Mucosa of rectum (tissue), 2 donors: Measurements from ENCODE around the gene PHF21B.

Experiments
- H3K27ac ChIP-seq, 2 donors: one replicate each; pipeline ENCODE4 v1.7.0; 2013; ENCODE audit warnings: inconsistent platforms in 2 of 2, low read depth in 2 of 2, low read length in 2 of 2
- H3K27me3 ChIP-seq, 2 donors: one replicate each; pipeline ENCODE4 v1.7.0; 2013; ENCODE audit warnings: low read length in 2 of 2; ENCODE audit not compliant: control insufficient read depth in 2 of 2, insufficient read depth in 2 of 2
- H3K36me3 ChIP-seq, 2 donors: one replicate each; pipeline ENCODE4 v1.7.0; 2013; ENCODE audit warnings: low read length in 2 of 2; ENCODE audit not compliant: control insufficient read depth in 2 of 2, insufficient read depth in 2 of 2
- H3K4me1 ChIP-seq, 2 donors: one replicate each; pipeline ENCODE4 v1.7.0; 2013; ENCODE audit warnings: low read length in 2 of 2, mild to moderate bottlenecking in 1 of 2; ENCODE audit not compliant: control insufficient read depth in 2 of 2, insufficient read depth in 2 of 2
- H3K4me3 ChIP-seq, 2 donors: one replicate each; pipeline ENCODE4 v1.7.0; 2013; ENCODE audit warnings: low read length in 2 of 2
- H3K9ac ChIP-seq, 2 donors: one replicate each; pipeline ENCODE4 v1.7.0; 2013; ENCODE audit warnings: low read length in 2 of 2, low read depth in 1 of 2, mild to moderate bottlenecking in 1 of 2
- H3K9me3 ChIP-seq, 2 donors: one replicate each; pipeline ENCODE4 v1.7.0; 2013; ENCODE audit warnings: low read length in 2 of 2; ENCODE audit not compliant: control insufficient read depth in 2 of 2
- donor health status: healthy.
- donor health status: Normal muscosa, but diverticular disease.

Gene PHF21B

DNA sequence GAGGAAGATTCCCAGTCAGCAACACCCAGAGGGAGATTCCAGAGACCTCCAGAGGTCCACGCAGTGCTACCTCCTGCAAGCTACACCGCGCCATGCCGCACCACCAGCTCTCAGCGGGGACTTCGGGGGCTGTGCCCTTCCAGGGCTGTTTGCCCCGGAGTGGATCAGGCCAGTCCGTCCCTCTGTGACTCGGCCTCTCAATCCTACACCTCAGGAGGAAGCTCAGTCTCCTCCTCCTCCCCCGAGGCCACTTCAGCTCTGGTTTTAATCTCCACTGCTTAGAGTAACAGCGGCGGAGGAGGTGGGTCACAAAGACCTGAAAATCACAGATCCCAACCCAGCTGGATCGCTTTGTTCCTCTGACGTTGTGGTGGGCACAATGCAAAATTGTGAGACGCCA lies 68.6 kb downstream of the PHF21B start:
- H3K9me3 ChIP-seq = no peaks in the 10 kb centered on the region
- H3K4me1 ChIP-seq = no peaks in the 10 kb centered on the region
- no peak overlapping the region for H3K4me3 ChIP-seq
- H3K9ac ChIP-seq = no peak overlapping the region
- no peaks in the 10 kb centered on the region for H3K27me3 ChIP-seq
- H3K36me3 ChIP-seq = no peaks in the 10 kb centered on the region
- H3K27ac ChIP-seq = no peak overlapping the region

DNA sequence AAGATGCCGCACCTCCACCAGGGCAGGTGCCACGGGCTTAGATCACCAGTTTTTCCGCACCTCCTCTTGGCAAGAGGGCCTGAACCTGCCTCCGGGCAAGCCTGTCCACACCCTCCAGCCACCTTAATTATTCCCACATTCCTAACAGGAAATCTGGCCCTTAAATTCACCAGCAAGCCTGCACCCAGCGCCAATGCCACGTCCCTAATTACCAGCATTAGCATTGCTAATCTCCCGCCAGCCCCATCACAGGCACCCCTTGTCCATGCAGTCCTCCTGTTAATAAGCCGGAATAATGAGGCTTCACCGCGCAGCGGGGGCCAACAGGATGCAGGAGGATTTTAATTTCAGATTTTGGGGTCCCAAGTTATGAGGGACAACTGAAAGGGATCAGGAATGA lies 69.7 kb downstream of the PHF21B start:
- Histone ChIP-seq H3K4me3 (no peak overlapping the region), H3K9me3 (no peaks in the 10 kb centered on the region), H3K27me3 (no peaks in the 10 kb centered on the region), H3K4me1 (no peaks in the 10 kb centered on the region), H3K9ac (no peak overlapping the region), H3K27ac (no peak overlapping the region), H3K36me3 (no peaks in the 10 kb centered on the region)

DNA sequence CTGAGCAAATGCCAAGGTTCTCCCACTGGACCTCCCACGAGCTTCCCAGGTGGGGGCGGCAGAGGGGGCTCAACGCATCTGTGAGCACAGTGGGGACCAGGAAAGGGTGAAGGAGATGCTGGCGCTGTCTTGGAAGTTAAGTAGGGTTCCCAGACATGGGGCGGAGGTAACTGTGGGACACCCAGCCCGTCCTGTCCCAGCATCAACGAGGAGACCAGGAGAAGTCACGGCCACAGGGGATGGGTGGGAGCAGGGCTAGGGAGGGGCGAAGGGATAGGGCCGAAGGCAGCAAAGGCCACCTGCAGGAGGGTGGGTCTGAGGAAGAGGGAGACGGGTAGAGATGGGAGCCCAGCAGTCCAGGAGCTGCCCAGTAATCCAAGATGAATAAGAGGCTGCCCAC lies 70.4 kb downstream of the PHF21B start:
- H3K4me1 ChIP-seq = no peaks in the 10 kb centered on the region
- no peak overlapping the region for H3K9ac ChIP-seq
- H3K9me3 ChIP-seq = no peaks in the 10 kb centered on the region
- H3K36me3 ChIP-seq = no peaks in the 10 kb centered on the region
- no peaks in the 10 kb centered on the region for H3K27me3 ChIP-seq
- H3K27ac ChIP-seq = no peak overlapping the region
- no peak overlapping the region for H3K4me3 ChIP-seq

GRCh38 chr22:44938886-44939285 lies 70.9 kb downstream of the PHF21B start:
- no peaks in the 10 kb centered on the region for H3K4me1 ChIP-seq
- no peaks in the 10 kb centered on the region for H3K27me3 ChIP-seq
- no peak overlapping the region for H3K27ac ChIP-seq
- no peak overlapping the region for H3K9ac ChIP-seq
- no peaks in the 10 kb centered on the region for H3K9me3 ChIP-seq
- no peaks in the 10 kb centered on the region for H3K36me3 ChIP-seq
- no peak overlapping the region for H3K4me3 ChIP-seq

- Histone ChIP-seq H3K27ac (no peak overlapping the region), H3K9ac (no peak overlapping the region), H3K27me3 (no peaks in the 10 kb centered on the region), H3K36me3 (no peaks in the 10 kb centered on the region), H3K9me3 (no peaks in the 10 kb centered on the region), H3K4me3 (no peak overlapping the region), H3K4me1 (no peaks in the 10 kb centered on the region)
Observed at GRCh38 chr22:44937216-44937615, 72.6 kb downstream of the PHF21B start.

DNA sequence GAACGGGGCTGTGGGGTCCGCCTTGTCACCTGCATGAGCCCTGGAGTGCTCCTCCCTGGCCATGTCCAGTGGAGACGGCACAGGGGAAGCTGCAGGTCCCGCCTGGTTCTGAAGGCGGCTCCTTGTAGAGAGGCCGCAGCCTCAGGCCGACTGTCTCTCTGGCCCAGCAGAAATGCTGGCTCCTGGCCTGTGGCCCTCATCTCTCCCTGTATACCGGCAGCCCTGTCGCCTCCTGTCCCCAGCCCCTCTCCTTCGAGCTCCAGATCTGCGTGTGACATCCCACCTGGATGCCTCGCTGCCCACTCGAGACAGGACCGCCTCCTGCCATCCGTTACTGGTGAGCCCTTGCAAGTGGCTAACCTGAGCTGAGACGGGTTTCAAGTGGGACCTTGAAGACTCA lies 73.6 kb downstream of the PHF21B start:
- Histone ChIP-seq H3K27me3 (no peaks in the 10 kb centered on the region), H3K9me3 (no peaks in the 10 kb centered on the region), H3K4me3 (no peak overlapping the region), H3K36me3 (no peaks in the 10 kb centered on the region), H3K9ac (no peak overlapping the region), H3K27ac (no peak overlapping the region), H3K4me1 (no peaks in the 10 kb centered on the region)

DNA sequence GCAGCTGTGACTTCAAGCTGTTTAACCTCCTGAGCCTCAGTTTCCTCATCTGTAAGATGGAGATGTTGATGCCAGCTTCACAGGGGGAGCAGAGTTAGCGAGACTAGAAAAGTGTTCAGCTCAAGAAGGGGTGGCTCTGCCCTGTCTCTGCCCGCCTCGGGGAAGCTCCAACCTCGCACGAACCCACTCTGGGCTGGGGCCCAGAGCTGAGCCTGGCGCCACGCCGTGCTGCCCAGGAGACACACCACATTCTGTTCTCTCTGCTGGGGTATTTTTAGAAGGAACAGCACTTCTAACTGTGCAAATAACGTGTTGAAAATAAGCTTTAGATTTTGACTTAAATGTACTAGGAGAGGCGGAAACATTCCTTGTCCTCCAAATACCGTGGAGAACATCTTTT lies 74.1 kb downstream of the PHF21B start:
- Histone ChIP-seq H3K9ac (no peak overlapping the region), H3K27ac (no peak overlapping the region), H3K9me3 (no peaks in the 10 kb centered on the region), H3K27me3 (no peaks in the 10 kb centered on the region), H3K4me3 (no peak overlapping the region), H3K4me1 (no peaks in the 10 kb centered on the region), H3K36me3 (no peaks in the 10 kb centered on the region)

GRCh38 chr22:44934454-44934735 lies 75.4 kb downstream of the PHF21B start:
- Histone ChIP-seq H3K4me3 (no peak overlapping the region), H3K9me3 (no peaks in the 10 kb centered on the region), H3K36me3 (no peaks in the 10 kb centered on the region), H3K27me3 (no peaks in the 10 kb centered on the region), H3K9ac (no peak overlapping the region), H3K4me1 (no peaks in the 10 kb centered on the region), H3K27ac (no peak overlapping the region)

DNA sequence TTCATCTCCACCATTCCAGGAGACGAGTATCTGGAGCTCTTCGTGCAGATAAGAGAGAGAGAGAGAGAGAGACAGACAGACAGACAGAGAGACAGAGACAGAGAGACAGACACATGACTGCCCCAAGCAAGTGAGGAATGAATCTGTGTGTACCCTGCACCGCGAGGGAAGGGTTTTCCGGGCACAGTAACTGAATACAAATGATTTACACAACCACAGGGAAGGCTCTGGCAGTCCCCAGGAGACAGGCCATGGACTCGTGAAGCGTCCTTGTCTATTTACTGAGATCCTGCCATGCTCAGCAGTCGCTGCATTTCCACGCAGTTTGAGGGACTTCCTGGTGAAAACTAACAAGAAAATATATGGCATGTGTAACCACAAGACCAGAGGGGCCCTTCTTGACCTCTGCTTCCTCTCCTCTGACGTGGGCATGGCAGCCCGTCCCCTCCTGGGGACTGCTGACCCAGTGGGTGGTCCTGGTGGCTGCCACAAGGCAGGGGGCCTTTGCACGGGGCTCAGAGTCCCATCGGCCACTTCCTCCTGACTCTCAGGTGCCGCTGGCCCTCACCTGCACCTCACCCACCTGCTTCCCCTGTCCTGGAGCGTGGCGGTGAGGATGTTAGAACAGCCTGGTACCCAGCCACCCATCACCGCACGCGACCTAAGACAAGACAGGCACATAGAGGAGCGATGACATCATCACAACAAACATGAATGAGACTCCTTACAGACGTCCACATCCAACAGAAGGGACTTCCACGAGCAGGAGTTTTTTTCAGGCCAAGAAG lies 75.9 kb downstream of the PHF21B start:
- Histone ChIP-seq H3K4me3 (no peak overlapping the region), H3K9me3 (no peaks in the 10 kb centered on the region), H3K27me3 (no peaks in the 10 kb centered on the region), H3K4me1 (no peaks in the 10 kb centered on the region), H3K36me3 (no peaks in the 10 kb centered on the region), H3K27ac (no peak overlapping the region), H3K9ac (no peak overlapping the region)

DNA sequence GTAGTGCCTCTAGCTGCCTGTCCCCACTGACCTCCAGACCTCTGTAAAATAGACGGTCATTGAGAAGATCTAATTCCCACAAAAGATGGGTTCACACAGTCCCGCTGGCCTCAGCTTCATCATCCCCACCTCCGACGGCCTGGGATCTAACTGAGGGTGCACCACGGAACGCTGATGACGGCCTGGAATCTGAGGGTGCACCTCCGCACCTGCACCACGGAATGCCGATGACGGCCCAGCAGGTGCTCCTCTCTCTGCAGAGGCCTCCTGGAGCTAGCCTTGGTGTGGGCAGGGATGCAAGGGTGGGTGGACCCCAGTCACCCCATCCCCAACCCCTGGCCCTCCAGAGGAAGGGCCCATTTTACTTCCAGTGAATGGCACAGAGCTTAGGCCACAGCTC lies 77.3 kb downstream of the PHF21B start:
- H3K4me1 ChIP-seq = no peaks in the 10 kb centered on the region
- H3K9me3 ChIP-seq = no peaks in the 10 kb centered on the region
- no peaks in the 10 kb centered on the region for H3K27me3 ChIP-seq
- no peaks in the 10 kb centered on the region for H3K36me3 ChIP-seq
- H3K9ac ChIP-seq = no peak overlapping the region
- no peak overlapping the region for H3K27ac ChIP-seq
- H3K4me3 ChIP-seq = no peak overlapping the region

DNA sequence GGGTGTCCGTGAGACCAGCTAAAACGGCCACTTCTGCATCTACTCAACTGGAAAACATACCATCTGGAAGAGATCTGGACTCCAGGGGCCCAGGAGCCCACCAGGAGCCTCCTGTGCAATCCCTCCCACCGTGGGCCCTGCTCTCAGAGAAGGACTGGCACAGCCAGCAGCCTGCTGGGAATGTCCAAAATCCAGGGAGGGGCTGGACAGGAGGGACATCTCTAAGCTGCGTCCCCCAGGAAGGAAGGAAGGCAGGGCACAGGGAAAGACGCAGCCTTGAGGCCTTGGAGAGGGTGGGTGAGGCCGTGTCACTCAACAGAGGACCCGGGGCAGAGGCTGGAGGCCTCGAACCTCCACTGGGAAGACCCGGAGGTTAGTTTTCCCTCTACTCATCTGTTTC lies 78.0 kb downstream of the PHF21B start:
- H3K27ac ChIP-seq = no peak overlapping the region
- H3K4me1 ChIP-seq = no peaks in the 10 kb centered on the region
- no peaks in the 10 kb centered on the region for H3K36me3 ChIP-seq
- H3K27me3 ChIP-seq = no peaks in the 10 kb centered on the region
- no peak overlapping the region for H3K9ac ChIP-seq
- no peaks in the 10 kb centered on the region for H3K9me3 ChIP-seq
- H3K4me3 ChIP-seq = no peak overlapping the region
